GM19324 (cell line): ENCODE results near the gene ZSWIM5.
"Not testable (repeated sequence)": the region's sequence is repeated elsewhere in the genome, so short reads cannot be mapped to it uniquely, and the experiment has no call there.

Experiments used
- ATAC-seq: cut with Tn5 transposase; IDR thresholded peaks from one replicate; pipeline ENCODE4 v1.9.1; 2021; ENCODE audit warnings: mild to moderate bottlenecking, moderate library complexity; ENCODE audit not compliant: unreplicated experiment, low FRiP score

ZSWIM5 gene

GRCh38 chr1:45148209-45148825 lies 58.1 kb downstream of the ZSWIM5 start:
- ATAC-seq, result no peak

- ATAC-seq, result no peak
These were observed 59.6 kb downstream of the ZSWIM5 start for GRCh38 chr1:45146833-45147232.

- ATAC-seq, result no peak
These were observed 65.0 kb downstream of the ZSWIM5 start for GRCh38 chr1:45141247-45142003.

- ATAC-seq, result no peak
These were observed 69.4 kb downstream of the ZSWIM5 start for GRCh38 chr1:45136984-45137383.

- no peak for ATAC-seq
These were observed 71.1 kb downstream of the ZSWIM5 start for GRCh38 chr1:45135316-45135715.

DNA sequence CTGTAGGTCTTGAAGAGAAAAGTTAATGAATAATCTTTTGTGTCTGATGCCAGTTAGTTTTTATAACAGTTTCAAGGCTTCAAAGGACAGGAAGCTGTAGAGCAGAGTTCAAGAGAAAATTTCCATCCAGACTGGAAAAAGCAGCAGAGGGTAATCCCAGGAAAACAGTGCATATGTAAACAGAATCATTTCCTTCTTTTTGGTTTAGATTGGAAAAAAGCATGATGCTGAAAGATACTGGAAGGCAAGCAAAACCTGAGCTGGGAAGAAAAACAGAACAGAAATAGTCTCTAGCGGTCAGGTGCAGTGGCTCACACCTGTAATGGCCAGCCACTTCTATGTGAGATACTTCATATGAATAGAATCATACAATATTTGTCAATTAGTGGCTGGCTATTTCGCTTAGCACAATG lies 71.9 kb downstream of the ZSWIM5 start:
- no peak for ATAC-seq

- not testable (repeated sequence) for ATAC-seq
These were observed 73.7 kb downstream of the ZSWIM5 start for GRCh38 chr1:45132719-45133118.

- ATAC-seq, result no peak
These were observed 83.0 kb downstream of the ZSWIM5 start for GRCh38 chr1:45123358-45123757.

DNA sequence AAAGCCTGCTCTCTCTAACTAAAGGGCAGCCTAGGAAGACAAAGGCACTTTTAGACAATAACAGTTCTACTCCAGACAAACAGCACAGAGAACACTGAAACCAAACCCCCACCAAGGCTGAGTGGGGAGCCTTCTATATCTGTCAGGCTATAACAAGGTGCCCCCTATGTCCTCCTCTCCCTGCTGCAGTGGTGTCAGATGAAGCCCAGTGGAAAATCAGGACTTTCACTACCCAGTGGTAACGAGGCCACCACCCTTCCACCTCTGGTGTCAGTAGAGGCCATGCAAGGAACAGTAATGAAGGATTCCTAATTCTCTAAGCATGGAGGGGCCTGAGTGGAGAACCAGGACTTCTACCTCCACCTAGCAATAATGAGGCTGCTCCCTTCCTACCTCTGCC lies 83.7 kb downstream of the ZSWIM5 start:
- ATAC-seq, result no peak

- no peak for ATAC-seq
These were observed 88.6 kb downstream of the ZSWIM5 start for GRCh38 chr1:45117766-45118165.

- ATAC-seq, result no peak
These were observed 89.6 kb downstream of the ZSWIM5 start for GRCh38 chr1:45116820-45117219.

- ATAC-seq, result no peak
These were observed 90.1 kb downstream of the ZSWIM5 start for GRCh38 chr1:45116340-45116739.

- ATAC-seq, result not testable (repeated sequence)
These were observed 91.2 kb downstream of the ZSWIM5 start for GRCh38 chr1:45115198-45115597.

- no peak for ATAC-seq
These were observed 93.7 kb downstream of the ZSWIM5 start for GRCh38 chr1:45112661-45113060.

- ATAC-seq, result no peak
These were observed 95.2 kb downstream of the ZSWIM5 start for GRCh38 chr1:45111239-45111638.

GRCh38 chr1:45107782-45108181 lies 98.6 kb downstream of the ZSWIM5 start:
- no peak for ATAC-seq

- not testable (repeated sequence) for ATAC-seq
These were observed 99.5 kb downstream of the ZSWIM5 start for GRCh38 chr1:45106864-45107263.

GRCh38 chr1:45106156-45106545 lies 100.3 kb downstream of the ZSWIM5 start:
- not testable (repeated sequence) for ATAC-seq

GRCh38 chr1:45105486-45106155 lies 100.8 kb downstream of the ZSWIM5 start:
- not testable (repeated sequence) for ATAC-seq

DNA sequence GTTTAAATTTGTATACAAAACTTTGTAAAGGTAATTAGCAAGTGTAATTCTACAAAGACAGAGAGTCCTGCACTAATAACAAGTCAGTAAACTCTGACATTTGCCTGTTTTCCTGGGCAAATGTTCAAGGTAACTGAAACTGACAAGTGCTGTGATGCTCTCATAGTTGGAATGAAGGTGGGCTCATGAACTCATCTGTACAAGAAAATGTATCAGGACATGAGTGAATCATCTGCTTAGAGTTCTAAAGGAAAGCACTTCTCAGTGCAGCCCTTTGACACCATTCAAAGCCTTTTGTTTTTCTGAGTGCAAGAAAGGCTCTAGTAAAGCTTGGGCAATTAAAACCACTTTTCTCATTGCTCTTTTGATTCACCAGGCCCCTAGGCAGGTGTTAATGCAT lies 102.9 kb downstream of the ZSWIM5 start:
- no peak for ATAC-seq

GRCh38 chr1:45101947-45102346 lies 104.5 kb downstream of the ZSWIM5 start:
- ATAC-seq, result no peak

- ATAC-seq, result not testable (repeated sequence)
These were observed 104.9 kb downstream of the ZSWIM5 start for GRCh38 chr1:45101528-45101927.
